Measurements from ENCODE around the gene UBASH3A.

Gene UBASH3A

GRCh38 chr21:42461881-42462877 is 58.5 kb downstream of the UBASH3A start:
- TF ChIP-seq EGR1 (IDR thresholded peaks at IDR 0.05) (no peak), YY1 (IDR thresholded peaks at IDR 0.05; ENCODE audit: low read depth) (no peak), CREB1 (IDR thresholded peaks at IDR 0.05; ENCODE audit: low read depth) (no peak), TAF1 (IDR thresholded peaks at IDR 0.05; ENCODE audit: low read depth) (no peak), FOXM1 (IDR thresholded peaks at IDR 0.05; ENCODE audit: borderline replicate concordance, low read depth) (no peak), NFIC (IDR thresholded peaks at IDR 0.05) (no peak), MAX (IDR thresholded peaks at IDR 0.05) (no peak), USF1 (IDR thresholded peaks at IDR 0.05) (no peak)
- TF ChIP-seq, protein P1, sequence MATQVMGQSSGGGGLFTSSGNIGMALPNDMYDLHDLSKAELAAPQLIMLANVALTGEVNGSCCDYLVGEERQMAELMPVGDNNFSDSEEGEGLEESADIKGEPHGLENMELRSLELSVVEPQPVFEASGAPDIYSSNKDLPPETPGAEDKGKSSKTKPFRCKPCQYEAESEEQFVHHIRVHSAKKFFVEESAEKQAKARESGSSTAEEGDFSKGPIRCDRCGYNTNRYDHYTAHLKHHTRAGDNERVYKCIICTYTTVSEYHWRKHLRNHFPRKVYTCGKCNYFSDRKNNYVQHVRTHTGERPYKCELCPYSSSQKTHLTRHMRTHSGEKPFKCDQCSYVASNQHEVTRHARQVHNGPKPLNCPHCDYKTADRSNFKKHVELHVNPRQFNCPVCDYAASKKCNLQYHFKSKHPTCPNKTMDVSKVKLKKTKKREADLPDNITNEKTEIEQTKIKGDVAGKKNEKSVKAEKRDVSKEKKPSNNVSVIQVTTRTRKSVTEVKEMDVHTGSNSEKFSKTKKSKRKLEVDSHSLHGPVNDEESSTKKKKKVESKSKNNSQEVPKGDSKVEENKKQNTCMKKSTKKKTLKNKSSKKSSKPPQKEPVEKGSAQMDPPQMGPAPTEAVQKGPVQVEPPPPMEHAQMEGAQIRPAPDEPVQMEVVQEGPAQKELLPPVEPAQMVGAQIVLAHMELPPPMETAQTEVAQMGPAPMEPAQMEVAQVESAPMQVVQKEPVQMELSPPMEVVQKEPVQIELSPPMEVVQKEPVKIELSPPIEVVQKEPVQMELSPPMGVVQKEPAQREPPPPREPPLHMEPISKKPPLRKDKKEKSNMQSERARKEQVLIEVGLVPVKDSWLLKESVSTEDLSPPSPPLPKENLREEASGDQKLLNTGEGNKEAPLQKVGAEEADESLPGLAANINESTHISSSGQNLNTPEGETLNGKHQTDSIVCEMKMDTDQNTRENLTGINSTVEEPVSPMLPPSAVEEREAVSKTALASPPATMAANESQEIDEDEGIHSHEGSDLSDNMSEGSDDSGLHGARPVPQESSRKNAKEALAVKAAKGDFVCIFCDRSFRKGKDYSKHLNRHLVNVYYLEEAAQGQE (IDR thresholded peaks at IDR 0.05; ENCODE audit: low read depth) = no peak

DNA sequence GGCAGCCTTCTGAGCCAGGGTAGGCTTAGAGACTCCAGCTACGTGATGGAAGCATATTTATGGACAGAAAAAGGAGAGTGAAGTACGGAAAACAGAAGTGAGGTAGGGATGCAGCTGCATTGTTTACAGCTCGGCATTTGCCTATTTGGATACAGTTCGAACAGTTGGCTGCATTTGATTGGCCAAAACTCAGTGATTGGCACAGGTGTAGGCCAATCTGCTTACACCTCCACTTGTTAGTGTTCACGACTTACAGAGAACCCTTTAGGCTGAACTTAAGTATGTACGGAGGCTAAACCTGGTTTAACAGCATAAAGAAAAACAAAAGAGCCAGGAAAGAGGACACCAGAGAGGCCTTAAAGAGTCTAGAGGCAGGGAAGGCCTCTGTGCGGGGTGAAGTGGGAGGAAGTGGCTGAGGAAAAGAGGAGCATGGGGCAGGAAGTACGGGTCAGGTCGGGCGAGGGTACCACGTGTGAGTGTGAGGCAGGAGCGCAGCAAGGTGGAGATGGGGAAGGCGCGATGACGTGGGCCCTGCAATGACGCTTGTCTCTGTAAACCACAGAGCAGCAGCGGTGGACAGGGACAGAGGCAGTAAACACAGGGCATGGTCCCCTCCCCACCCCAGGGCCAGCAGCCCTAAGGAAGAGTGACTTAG is 60.3 kb downstream of the UBASH3A start:
- TF ChIP-seq USF1 (IDR thresholded peaks at IDR 0.05) = no peak
- no peak for TF ChIP-seq FOXM1 (IDR thresholded peaks at IDR 0.05; ENCODE audit: borderline replicate concordance, low read depth)
- no peak for TF ChIP-seq YY1 (IDR thresholded peaks at IDR 0.05; ENCODE audit: low read depth)
- no peak for TF ChIP-seq TCF12 (IDR thresholded peaks at IDR 0.05; ENCODE audit: low read depth)
- no peak for TF ChIP-seq MAX (IDR thresholded peaks at IDR 0.05)
- no peak for TF ChIP-seq CREB1 (IDR thresholded peaks at IDR 0.05; ENCODE audit: low read depth)
- TF ChIP-seq ZBTB7A (IDR thresholded peaks at IDR 0.05; ENCODE audit: low read depth) = no peak
- TF ChIP-seq TAF1 (IDR thresholded peaks at IDR 0.05; ENCODE audit: low read depth) = no peak
- TF ChIP-seq TEAD4 (IDR thresholded peaks at IDR 0.05) = no peak
- TF ChIP-seq CEBPB (IDR thresholded peaks at IDR 0.05) = no peak
- no peak for TF ChIP-seq EGR1 (IDR thresholded peaks at IDR 0.05)
- no peak for TF ChIP-seq RAD21 (IDR thresholded peaks at IDR 0.05; ENCODE audit: low read depth)
- TF ChIP-seq EP300 (IDR thresholded peaks at IDR 0.05; ENCODE audit: borderline replicate concordance) = no peak
- TF ChIP-seq, protein P1 (IDR thresholded peaks at IDR 0.05; ENCODE audit: low read depth) = no peak

- no peak for TF ChIP-seq TAF1 (IDR thresholded peaks at IDR 0.05; ENCODE audit: low read depth)
Measured at GRCh38 chr21:42465008-42465802, 61.5 kb downstream of the UBASH3A start.

DNA sequence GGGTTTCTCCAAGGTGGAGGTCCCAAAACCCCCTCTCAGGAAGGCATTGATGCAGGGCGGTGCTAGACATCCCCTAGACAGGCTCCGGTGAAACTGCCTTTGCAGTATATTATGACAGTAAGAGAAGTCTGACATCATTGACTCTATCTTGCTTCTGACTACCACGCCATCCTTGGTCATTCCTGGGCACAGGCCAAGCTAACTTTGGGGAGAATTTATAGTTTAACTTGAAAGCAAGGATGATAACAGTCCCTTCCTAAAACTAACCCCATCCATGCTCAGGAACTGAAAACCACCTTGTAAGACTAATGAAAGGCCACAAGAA is 62.1 kb downstream of the UBASH3A start:
- no peak for TF ChIP-seq EGR1 (IDR thresholded peaks at IDR 0.05)
- TF ChIP-seq CEBPB (IDR thresholded peaks at IDR 0.05) = no peak
- TF ChIP-seq CREB1 (IDR thresholded peaks at IDR 0.05; ENCODE audit: low read depth) = no peak
- no peak for TF ChIP-seq EP300 (IDR thresholded peaks at IDR 0.05; ENCODE audit: borderline replicate concordance)
- TF ChIP-seq TAF1 (IDR thresholded peaks at IDR 0.05; ENCODE audit: low read depth) = no peak
- TF ChIP-seq YY1 (IDR thresholded peaks at IDR 0.05; ENCODE audit: low read depth) = no peak
- no peak for TF ChIP-seq TCF12 (IDR thresholded peaks at IDR 0.05; ENCODE audit: low read depth)
- TF ChIP-seq, protein P1 (IDR thresholded peaks at IDR 0.05; ENCODE audit: low read depth) = no peak
- no peak for TF ChIP-seq FOXM1 (IDR thresholded peaks at IDR 0.05; ENCODE audit: borderline replicate concordance, low read depth)
- TF ChIP-seq USF1 (IDR thresholded peaks at IDR 0.05) = no peak
- no peak for TF ChIP-seq RAD21 (IDR thresholded peaks at IDR 0.05; ENCODE audit: low read depth)
- no peak for TF ChIP-seq NFIC (IDR thresholded peaks at IDR 0.05)
